ENCODE measurements around the gene TMEM86A. TPM values are rescaled to one million over a fixed set of nuclear protein-coding genes. Genes with fewer than 3 reads are reported as not detected.

The TMEM86A gene
- total RNA-seq, 2 experiments from 2014 or later = 0.11 to 0.34 TPM

GRCh38 chr11:18745251-18745650 lies 46.7 kb downstream of the TMEM86A start:
- Mint-ChIP-seq H3K4me1 (ENCODE audit: low read depth) (no peaks in the 10 kb centered on the region), H3K27me3 (no peaks in the 10 kb centered on the region), H3K9me3 (no peaks in the 10 kb centered on the region), H3K27ac (no peak overlapping the region), H3K36me3 (ENCODE audit: low read depth) (no peaks in the 10 kb centered on the region), H3K4me3 (no peak overlapping the region)
- DNase-seq (no peak), ATAC-seq (no peak)
- POLR2A ChIA-PET = no interaction called here
- TF ChIP-seq CTCF (IDR thresholded peaks at IDR 0.05) = no peak
- intact Hi-C loops (cut with micrococcal nuclease) = no loop called here
- CTCF ChIA-PET = interaction anchor here (1.0 to 1.1 kb wide), 2 partner anchors 14 to 15 kb away, joined by 3 to 4 read pairs; no protein-coding TSS in a partner anchor

GRCh38 chr11:18748766-18749365 lies 50.3 kb downstream of the TMEM86A start:
- H3K9me3 Mint-ChIP-seq = no peaks in the 10 kb centered on the region
- no peaks in the 10 kb centered on the region for H3K36me3 Mint-ChIP-seq (ENCODE audit: low read depth)
- no peaks in the 10 kb centered on the region for H3K4me1 Mint-ChIP-seq (ENCODE audit: low read depth)
- TF ChIP-seq CTCF (IDR thresholded peaks at IDR 0.05) = no peak
- no peak overlapping the region for H3K4me3 Mint-ChIP-seq
- H3K27me3 Mint-ChIP-seq = no peaks in the 10 kb centered on the region
- DNase-seq = no peak
- H3K27ac Mint-ChIP-seq = no peak overlapping the region
- ATAC-seq = no peak
- CTCF ChIA-PET = interaction anchor here (1.1 to 1.3 kb wide), 3 partner anchors 16 to 639 kb away, joined by 3 to 5 read pairs (median 3); no protein-coding TSS in a partner anchor
- intact Hi-C loops (cut with micrococcal nuclease) = no loop called here
- POLR2A ChIA-PET = no interaction called here

GRCh38 chr11:18749681-18750319 lies 51.2 kb downstream of the TMEM86A start:
- ChIA-PET CTCF (interaction anchor here (1.1 to 1.3 kb wide), 3 partner anchors 15 to 640 kb away, joined by 3 to 5 read pairs (median 3); no protein-coding TSS in a partner anchor), POLR2A (no interaction called here)
- intact Hi-C loops (cut with micrococcal nuclease) = no loop called here
- H3K27me3 Mint-ChIP-seq = no peaks in the 10 kb centered on the region
- no peak overlapping the region for H3K27ac Mint-ChIP-seq
- no peaks in the 10 kb centered on the region for H3K9me3 Mint-ChIP-seq
- TF ChIP-seq CTCF (IDR thresholded peaks at IDR 0.05) = no peak
- H3K36me3 Mint-ChIP-seq (ENCODE audit: low read depth) = no peaks in the 10 kb centered on the region
- H3K4me1 Mint-ChIP-seq (ENCODE audit: low read depth) = no peaks in the 10 kb centered on the region
- ATAC-seq (no peak), DNase-seq (no peak)
- H3K4me3 Mint-ChIP-seq = no peak overlapping the region

GRCh38 chr11:18750944-18751343 lies 52.4 kb downstream of the TMEM86A start:
- intact Hi-C loops (cut with micrococcal nuclease) = no loop called here
- no peak for ATAC-seq
- Mint-ChIP-seq H3K4me1 (ENCODE audit: low read depth) (no peaks in the 10 kb centered on the region), H3K9me3 (no peaks in the 10 kb centered on the region), H3K27ac (no peak overlapping the region), H3K36me3 (ENCODE audit: low read depth) (no peaks in the 10 kb centered on the region), H3K27me3 (peaks cover under 1% of the 10 kb centered on the region), H3K4me3 (no peak overlapping the region)
- ChIA-PET CTCF (no interaction called here), POLR2A (no interaction called here)
- no peak for DNase-seq
- no peak for TF ChIP-seq CTCF (IDR thresholded peaks at IDR 0.05)

GRCh38 chr11:18752502-18752901 lies 53.9 kb downstream of the TMEM86A start:
- Mint-ChIP-seq H3K27me3 (peaks cover 1% of the 10 kb centered on the region), H3K36me3 (ENCODE audit: low read depth) (no peaks in the 10 kb centered on the region), H3K4me1 (ENCODE audit: low read depth) (no peaks in the 10 kb centered on the region), H3K27ac (no peak overlapping the region), H3K4me3 (no peak overlapping the region), H3K9me3 (no peaks in the 10 kb centered on the region)
- DNase-seq (no peak), ATAC-seq (no peak)
- intact Hi-C loops (cut with micrococcal nuclease) = no loop called here
- CTCF ChIA-PET = interaction anchor here (1.1 kb wide), 1 partner anchor 12 kb away, joined by 6 read pairs; no protein-coding TSS in a partner anchor
- POLR2A ChIA-PET = no interaction called here
- TF ChIP-seq CTCF (IDR thresholded peaks at IDR 0.05) = no peak

Measured in activated CD8-positive, alpha-beta T cell treated with anti-CD3 and anti-CD28 coated beads for 36 hours (primary cell).